Activated naive CD8-positive, alpha-beta T cell treated with anti-CD3 and anti-CD28 coated beads, Interleukin-2, amount 10 ng/mL, durations not matched to agents 7 days and 5 days (primary cell): ENCODE results near the gene LHPP. TPM values are rescaled to one million over a fixed set of nuclear protein-coding genes. Genes with fewer than 3 reads are reported as not detected.

Experiments used
- ATAC-seq: fragments of 150-1000 bp; cut with Tn5 transposase; one replicate; pipeline ENCODE4 v1.10.0; 2021; ENCODE audit warnings: low read depth, moderate library complexity
- POLR2A ChIA-PET: fragments of 350-600 bp; sonication (Branson Sonifier 250); formaldehyde crosslinking; loops from one replicate; lab custom pipeline; 2021; ENCODE audit warnings: antibody characterized with exemption; lab: Charles Lee
- DNase-seq: peaks from one replicate; pipeline ENCODE4 v3.0.0; 2021
- H3K27ac Mint-ChIP-seq: one replicate; pipeline ENCODE4 v1.8.0; 2022; ENCODE audit warnings: mild to moderate bottlenecking, mixed read lengths
- H3K27me3 Mint-ChIP-seq: one replicate; pipeline ENCODE4 v1.8.0; 2022; ENCODE audit warnings: mild to moderate bottlenecking, moderate library complexity, mixed read lengths
- H3K36me3 Mint-ChIP-seq: one replicate; pipeline ENCODE4 v1.8.0; 2021; ENCODE audit warnings: mild to moderate bottlenecking, mixed read lengths
- H3K4me1 Mint-ChIP-seq: one replicate; pipeline ENCODE4 v1.8.0; 2021; ENCODE audit warnings: mixed read lengths
- H3K4me3 Mint-ChIP-seq: one replicate; pipeline ENCODE4 v1.8.0; 2022; ENCODE audit warnings: mild to moderate bottlenecking, moderate library complexity, mixed read lengths
- H3K9me3 Mint-ChIP-seq: one replicate; pipeline ENCODE4 v1.8.0; 2021; ENCODE audit warnings: mixed read lengths
- total RNA-seq, 2 experiments: library from RNA; stranded (reverse); gene quantifications; one replicate each; pipeline ENCODE4 v1.2.3, GENCODE V29; 2021

The LHPP gene
- total RNA-seq, 2 experiments from 2014 or later = 21.4 to 24.3 TPM

- Mint-ChIP-seq H3K36me3 (no peaks in the 10 kb centered on the region), H3K4me1 (peaks cover 4% of the 10 kb centered on the region), H3K9me3 (no peaks in the 10 kb centered on the region), H3K27me3 (no peaks in the 10 kb centered on the region), H3K4me3 (no peak overlapping the region), H3K27ac (no peak overlapping the region)
- POLR2A ChIA-PET = no interaction called here
- no peak for ATAC-seq
- DNase-seq = no peak
Measured at GRCh38 chr10:124526621-124527267, 65.1 kb downstream of the LHPP start.

GRCh38 chr10:124527874-124528395, 66.3 kb downstream of the LHPP start:
- ATAC-seq = no peak
- peaks cover 4% of the 10 kb centered on the region for H3K4me1 Mint-ChIP-seq
- no peaks in the 10 kb centered on the region for H3K27me3 Mint-ChIP-seq
- no peak for DNase-seq
- no peaks in the 10 kb centered on the region for H3K9me3 Mint-ChIP-seq
- H3K4me3 Mint-ChIP-seq = no peak overlapping the region
- no peaks in the 10 kb centered on the region for H3K36me3 Mint-ChIP-seq
- POLR2A ChIA-PET = no interaction called here
- no peak overlapping the region for H3K27ac Mint-ChIP-seq

- ATAC-seq (peak; percentile 7), DNase-seq (no peak)
- H3K9me3 Mint-ChIP-seq = no peaks in the 10 kb centered on the region
- H3K27me3 Mint-ChIP-seq = no peaks in the 10 kb centered on the region
- H3K36me3 Mint-ChIP-seq = no peaks in the 10 kb centered on the region
- no peak overlapping the region for H3K4me3 Mint-ChIP-seq
- H3K27ac Mint-ChIP-seq = no peak overlapping the region
- peaks cover 4% of the 10 kb centered on the region for H3K4me1 Mint-ChIP-seq
- POLR2A ChIA-PET = no interaction called here
Measured at GRCh38 chr10:124529661-124530214, 68.1 kb downstream of the LHPP start.

GRCh38 chr10:124530215-124530665, 68.6 kb downstream of the LHPP start:
- no peaks in the 10 kb centered on the region for H3K27me3 Mint-ChIP-seq
- H3K4me3 Mint-ChIP-seq = no peak overlapping the region
- H3K27ac Mint-ChIP-seq = peak overlapping the region; percentile 44
- peaks cover 4% of the 10 kb centered on the region for H3K4me1 Mint-ChIP-seq
- no peaks in the 10 kb centered on the region for H3K9me3 Mint-ChIP-seq
- ATAC-seq (peak; percentile 97), DNase-seq (peak; percentile 89)
- POLR2A ChIA-PET = interaction anchor here (1.4 kb wide), 1 partner anchor 261 kb away, joined by 4 read pairs; the partner anchor contains the start of gene EEF1AKMT2
- no peaks in the 10 kb centered on the region for H3K36me3 Mint-ChIP-seq

- no peaks in the 10 kb centered on the region for H3K36me3 Mint-ChIP-seq
- H3K4me1 Mint-ChIP-seq = peaks cover 4% of the 10 kb centered on the region
- H3K27me3 Mint-ChIP-seq = no peaks in the 10 kb centered on the region
- H3K27ac Mint-ChIP-seq = no peak overlapping the region
- DNase-seq = no peak
- no peaks in the 10 kb centered on the region for H3K9me3 Mint-ChIP-seq
- no peak for ATAC-seq
- no peak overlapping the region for H3K4me3 Mint-ChIP-seq
- POLR2A ChIA-PET = interaction anchor here (1.4 kb wide), 1 partner anchor 261 kb away, joined by 4 read pairs; the partner anchor contains the start of gene EEF1AKMT2
Measured at GRCh38 chr10:124530816-124531215, 69.2 kb downstream of the LHPP start.

- no peak overlapping the region for H3K4me3 Mint-ChIP-seq
- DNase-seq (no peak), ATAC-seq (no peak)
- no peaks in the 10 kb centered on the region for H3K27me3 Mint-ChIP-seq
- no peaks in the 10 kb centered on the region for H3K36me3 Mint-ChIP-seq
- POLR2A ChIA-PET = no interaction called here
- no peaks in the 10 kb centered on the region for H3K9me3 Mint-ChIP-seq
- peaks cover 4% of the 10 kb centered on the region for H3K4me1 Mint-ChIP-seq
- no peak overlapping the region for H3K27ac Mint-ChIP-seq
Measured at GRCh38 chr10:124532106-124532641, 70.6 kb downstream of the LHPP start.

- H3K4me3 Mint-ChIP-seq = no peak overlapping the region
- H3K36me3 Mint-ChIP-seq = no peaks in the 10 kb centered on the region
- H3K27ac Mint-ChIP-seq = no peak overlapping the region
- DNase-seq (no peak), ATAC-seq (no peak)
- POLR2A ChIA-PET = no interaction called here
- no peaks in the 10 kb centered on the region for H3K9me3 Mint-ChIP-seq
- H3K27me3 Mint-ChIP-seq = no peaks in the 10 kb centered on the region
- peaks cover 4% of the 10 kb centered on the region for H3K4me1 Mint-ChIP-seq
Measured at GRCh38 chr10:124532788-124533187, 71.2 kb downstream of the LHPP start.

- H3K9me3 Mint-ChIP-seq = no peaks in the 10 kb centered on the region
- POLR2A ChIA-PET = no interaction called here
Measured at GRCh38 chr10:124533266-124533665, 71.6 kb downstream of the LHPP start.

GRCh38 chr10:124534231-124534798, 72.7 kb downstream of the LHPP start:
- H3K9me3 Mint-ChIP-seq = no peaks in the 10 kb centered on the region
- no peak overlapping the region for H3K27ac Mint-ChIP-seq
- DNase-seq (no peak), ATAC-seq (no peak)
- peaks cover 4% of the 10 kb centered on the region for H3K4me1 Mint-ChIP-seq
- H3K4me3 Mint-ChIP-seq = no peak overlapping the region
- POLR2A ChIA-PET = no interaction called here
- no peaks in the 10 kb centered on the region for H3K27me3 Mint-ChIP-seq
- H3K36me3 Mint-ChIP-seq = no peaks in the 10 kb centered on the region

More at GRCh38 chr10:124533266-124533665, 71.6 kb downstream of the LHPP start:
- Mint-ChIP-seq H3K27me3 (no peaks in the 10 kb centered on the region), H3K36me3 (no peaks in the 10 kb centered on the region), H3K4me1 (peaks cover 4% of the 10 kb centered on the region), H3K27ac (no peak overlapping the region), H3K4me3 (no peak overlapping the region)
- DNase-seq (no peak), ATAC-seq (no peak)

- Mint-ChIP-seq H3K36me3 (no peaks in the 10 kb centered on the region), H3K4me3 (no peak overlapping the region), H3K27me3 (no peaks in the 10 kb centered on the region), H3K27ac (no peak overlapping the region), H3K4me1 (peaks cover 4% of the 10 kb centered on the region), H3K9me3 (no peaks in the 10 kb centered on the region)
- POLR2A ChIA-PET = interaction anchor here (0.7 kb wide), 1 partner anchor 9 kb away, joined by 4 read pairs; no protein-coding TSS in a partner anchor
- DNase-seq (no peak), ATAC-seq (no peak)
Measured at GRCh38 chr10:124534826-124535601, 73.4 kb downstream of the LHPP start.

- H3K27ac Mint-ChIP-seq = no peak overlapping the region
- H3K36me3 Mint-ChIP-seq = no peaks in the 10 kb centered on the region
- DNase-seq (no peak), ATAC-seq (no peak)
- POLR2A ChIA-PET = interaction anchor here (0.7 kb wide), 1 partner anchor 10 kb away, joined by 4 read pairs; no protein-coding TSS in a partner anchor
- H3K27me3 Mint-ChIP-seq = no peaks in the 10 kb centered on the region
- H3K9me3 Mint-ChIP-seq = no peaks in the 10 kb centered on the region
- H3K4me1 Mint-ChIP-seq = peaks cover 3% of the 10 kb centered on the region
- no peak overlapping the region for H3K4me3 Mint-ChIP-seq
Measured at GRCh38 chr10:124535731-124536495, 74.3 kb downstream of the LHPP start.

GRCh38 chr10:124536496-124537050, 75.0 kb downstream of the LHPP start:
- H3K27ac Mint-ChIP-seq = no peak overlapping the region
- H3K36me3 Mint-ChIP-seq = no peaks in the 10 kb centered on the region
- no peaks in the 10 kb centered on the region for H3K27me3 Mint-ChIP-seq
- H3K4me1 Mint-ChIP-seq = peaks cover 3% of the 10 kb centered on the region
- DNase-seq (no peak), ATAC-seq (no peak)
- H3K4me3 Mint-ChIP-seq = no peak overlapping the region
- H3K9me3 Mint-ChIP-seq = no peaks in the 10 kb centered on the region
- POLR2A ChIA-PET = no interaction called here
